ENCODE measurements around the gene UBAP1.
"Not testable (repeated sequence)": the region's sequence is repeated elsewhere in the genome, so short reads cannot be mapped to it uniquely, and the experiment has no call there.

Gene UBAP1

DNA sequence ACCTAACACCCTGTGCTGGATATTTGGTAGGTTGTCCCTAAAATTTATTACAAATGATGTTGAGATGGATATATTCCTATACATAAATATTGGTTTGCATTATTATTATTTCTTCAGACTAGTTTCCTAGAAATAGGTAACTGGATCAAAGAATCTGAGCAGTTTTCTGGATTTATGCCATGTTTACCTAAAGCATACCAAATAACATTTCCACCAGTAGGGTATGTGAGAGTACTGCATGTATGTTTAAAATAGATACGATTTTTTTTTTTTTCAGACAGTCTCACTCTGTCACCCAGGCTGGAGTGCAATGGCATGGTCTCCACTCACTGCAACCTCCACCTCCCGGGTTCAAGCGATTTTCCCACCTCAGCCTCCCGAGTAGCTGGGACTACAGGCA is 68.9 kb downstream of the UBAP1 start:
- H2BK120ac ChIP-seq (ENCODE audit: low read depth, low read length); H3K27me3 ChIP-seq (ENCODE audit: control insufficient read depth in 1 of 2, insufficient read depth in 1 of 2, low read length in 2 of 2); H4K91ac ChIP-seq (ENCODE audit: low read length); H3K18ac ChIP-seq (ENCODE audit: low read depth in 1 of 2, low read length in 2 of 2); H4K8ac ChIP-seq (ENCODE audit: low read length); H3K4me3 ChIP-seq (ENCODE audit: insufficient read depth in 1 of 2, low read depth in 1 of 2, low read length in 2 of 2); H2AK5ac ChIP-seq (ENCODE audit: low read length, severe bottlenecking); H2AFZ ChIP-seq (ENCODE audit: low read depth, low read length); H3K9ac ChIP-seq (ENCODE audit: low read length); H3K4ac ChIP-seq (ENCODE audit: low read depth in 1 of 2, low read length in 2 of 2); H3K4me1 ChIP-seq (ENCODE audit: control insufficient read depth, insufficient read depth, low read depth, low read length); H3K27ac ChIP-seq (ENCODE audit: low read length, poor library complexity, severe bottlenecking); H2BK12ac ChIP-seq (ENCODE audit: low read length in 2 of 2); H2BK15ac ChIP-seq (ENCODE audit: low read depth, poor library complexity, severe bottlenecking); H2BK5ac ChIP-seq (ENCODE audit: low read depth, low read length, poor library complexity, severe bottlenecking); H3K14ac ChIP-seq (ENCODE audit: low read length in 2 of 2); DNase-seq; H3K9me3 ChIP-seq (ENCODE audit: control insufficient read depth, low read length); H3K4me2 ChIP-seq (ENCODE audit: low read length, poor library complexity, severe bottlenecking); H3K23ac ChIP-seq (ENCODE audit: low read length in 2 of 2): not testable (repeated sequence)
- WGBS: 93% methylated on average over 4 of the region's 4 CpGs
- H3K36me3 ChIP-seq (ENCODE audit: control insufficient read depth in 1 of 2, insufficient read depth in 2 of 2, low read depth in 1 of 2, low read length in 2 of 2): peaks cover 53 to 65% of the 10 kb centered on the region in 2 experiments
- H3K79me1 ChIP-seq (replicated peaks; ENCODE audit: low read length, poor library complexity, severe bottlenecking): peaks cover 33% of the 10 kb centered on the region

DNA sequence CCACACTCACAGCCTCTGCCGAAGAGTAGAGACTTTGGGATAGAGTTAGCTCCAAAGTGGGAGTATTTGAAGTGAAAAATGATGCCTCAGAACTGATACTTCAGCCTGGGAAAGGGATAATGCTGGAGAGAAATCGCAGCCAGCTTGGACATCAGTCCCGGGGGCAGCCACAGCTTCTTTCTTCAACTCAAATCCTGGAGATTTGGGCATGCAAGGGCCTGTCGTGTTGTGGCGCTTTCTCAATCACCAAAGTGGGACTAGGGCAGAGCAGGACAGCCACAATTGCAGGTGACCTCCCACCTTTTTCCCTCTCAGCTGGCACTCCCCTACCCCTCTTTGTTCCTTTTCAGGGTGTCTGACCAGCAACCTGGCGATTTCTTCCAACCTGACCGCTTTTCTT is 70.4 kb downstream of the UBAP1 start:
- no peak overlapping the region for H3K4me2 ChIP-seq (ENCODE audit: low read length, poor library complexity, severe bottlenecking)
- no peak overlapping the region for H2AK5ac ChIP-seq (ENCODE audit: low read length, severe bottlenecking)
- H3K27me3 ChIP-seq (ENCODE audit: control insufficient read depth in 1 of 2, insufficient read depth in 1 of 2, low read length in 2 of 2): no peaks in the 10 kb centered on the region
- H2BK120ac ChIP-seq (ENCODE audit: low read depth, low read length): no peak overlapping the region
- no peaks in the 10 kb centered on the region for H3K9me3 ChIP-seq (ENCODE audit: control insufficient read depth, low read length)
- H2BK5ac ChIP-seq (ENCODE audit: low read depth, low read length, poor library complexity, severe bottlenecking): no peak overlapping the region
- no peak overlapping the region for H2BK12ac ChIP-seq (ENCODE audit: low read length in 2 of 2)
- H3K4me3 ChIP-seq (ENCODE audit: insufficient read depth in 1 of 2, low read depth in 1 of 2, low read length in 2 of 2): no peak overlapping the region
- no peak overlapping the region for H2BK15ac ChIP-seq (ENCODE audit: low read depth, poor library complexity, severe bottlenecking)
- H3K23ac ChIP-seq (ENCODE audit: low read length in 2 of 2): no peak overlapping the region
- no peak overlapping the region for H4K8ac ChIP-seq (ENCODE audit: low read length)
- WGBS: 93% methylated on average over 7 of the region's 7 CpGs
- H3K79me1 ChIP-seq (replicated peaks; ENCODE audit: low read length, poor library complexity, severe bottlenecking): peaks cover 34% of the 10 kb centered on the region
- peaks cover 14% of the 10 kb centered on the region for H3K4me1 ChIP-seq (ENCODE audit: control insufficient read depth, insufficient read depth, low read depth, low read length)
- no peak overlapping the region for H3K14ac ChIP-seq (ENCODE audit: low read length in 2 of 2)
- H3K36me3 ChIP-seq (ENCODE audit: control insufficient read depth in 1 of 2, insufficient read depth in 2 of 2, low read depth in 1 of 2, low read length in 2 of 2): peaks cover 55 to 61% of the 10 kb centered on the region in 2 experiments
- H3K4ac ChIP-seq (ENCODE audit: low read depth in 1 of 2, low read length in 2 of 2): no peak overlapping the region
- DNase-seq: no peak
- no peak overlapping the region for H3K18ac ChIP-seq (ENCODE audit: low read depth in 1 of 2, low read length in 2 of 2)
- H3K9ac ChIP-seq (ENCODE audit: low read length): no peak overlapping the region
- no peak overlapping the region for H2AFZ ChIP-seq (ENCODE audit: low read depth, low read length)
- H4K91ac ChIP-seq (ENCODE audit: low read length): no peak overlapping the region
- H3K27ac ChIP-seq (ENCODE audit: low read length, poor library complexity, severe bottlenecking): no peak overlapping the region

DNA sequence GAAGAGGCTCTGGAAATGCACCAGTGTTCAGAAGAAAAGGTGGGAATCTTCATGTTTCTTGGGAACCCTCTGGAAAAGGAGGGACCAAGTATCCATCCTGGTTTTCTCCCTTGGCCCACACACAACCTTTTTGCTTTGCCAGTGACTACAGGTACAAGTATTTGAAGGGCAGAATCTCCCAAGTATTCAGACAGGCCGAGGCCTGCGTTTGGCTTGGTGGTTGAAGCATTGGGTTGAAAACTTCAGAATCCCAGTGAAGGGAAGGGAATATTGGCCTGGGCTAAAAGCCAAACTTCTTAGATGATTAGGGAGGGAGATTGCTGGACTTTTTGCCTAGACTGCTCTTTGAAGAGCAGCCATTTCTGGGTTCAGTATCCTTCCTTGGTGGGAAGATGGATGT is 71.9 kb downstream of the UBAP1 start:
- Histone ChIP-seq H3K36me3 (ENCODE audit: control insufficient read depth in 1 of 2, insufficient read depth in 2 of 2, low read depth in 1 of 2, low read length in 2 of 2) (peaks cover 61% of the 10 kb centered on the region in 2 experiments), H3K27ac (ENCODE audit: low read length, poor library complexity, severe bottlenecking) (no peak overlapping the region), H2AK5ac (ENCODE audit: low read length, severe bottlenecking) (no peak overlapping the region), H2BK15ac (ENCODE audit: low read depth, poor library complexity, severe bottlenecking) (no peak overlapping the region), H4K91ac (ENCODE audit: low read length) (no peak overlapping the region), H3K18ac (ENCODE audit: low read depth in 1 of 2, low read length in 2 of 2) (no peak overlapping the region), H2BK120ac (ENCODE audit: low read depth, low read length) (no peak overlapping the region), H3K4me2 (ENCODE audit: low read length, poor library complexity, severe bottlenecking) (no peak overlapping the region), H3K23ac (ENCODE audit: low read length in 2 of 2) (no peak overlapping the region), H2BK12ac (ENCODE audit: low read length in 2 of 2) (no peak overlapping the region), H3K27me3 (ENCODE audit: control insufficient read depth in 1 of 2, insufficient read depth in 1 of 2, low read length in 2 of 2) (no peaks in the 10 kb centered on the region), H2AFZ (ENCODE audit: low read depth, low read length) (no peak overlapping the region), H3K4me3 (ENCODE audit: insufficient read depth in 1 of 2, low read depth in 1 of 2, low read length in 2 of 2) (no peak overlapping the region), H3K14ac (ENCODE audit: low read length in 2 of 2) (no peak overlapping the region), H3K4me1 (ENCODE audit: control insufficient read depth, insufficient read depth, low read depth, low read length) (peaks cover 28% of the 10 kb centered on the region), H3K4ac (ENCODE audit: low read depth in 1 of 2, low read length in 2 of 2) (no peak overlapping the region), H3K79me1 (replicated peaks; ENCODE audit: low read length, poor library complexity, severe bottlenecking) (peaks cover 34% of the 10 kb centered on the region), H2BK5ac (ENCODE audit: low read depth, low read length, poor library complexity, severe bottlenecking) (no peak overlapping the region), H4K8ac (ENCODE audit: low read length) (no peak overlapping the region), H3K9ac (ENCODE audit: low read length) (no peak overlapping the region), H3K9me3 (ENCODE audit: control insufficient read depth, low read length) (no peaks in the 10 kb centered on the region)
- 97% methylated on average over 2 of the region's 2 CpGs for WGBS
- DNase-seq: no peak

DNA sequence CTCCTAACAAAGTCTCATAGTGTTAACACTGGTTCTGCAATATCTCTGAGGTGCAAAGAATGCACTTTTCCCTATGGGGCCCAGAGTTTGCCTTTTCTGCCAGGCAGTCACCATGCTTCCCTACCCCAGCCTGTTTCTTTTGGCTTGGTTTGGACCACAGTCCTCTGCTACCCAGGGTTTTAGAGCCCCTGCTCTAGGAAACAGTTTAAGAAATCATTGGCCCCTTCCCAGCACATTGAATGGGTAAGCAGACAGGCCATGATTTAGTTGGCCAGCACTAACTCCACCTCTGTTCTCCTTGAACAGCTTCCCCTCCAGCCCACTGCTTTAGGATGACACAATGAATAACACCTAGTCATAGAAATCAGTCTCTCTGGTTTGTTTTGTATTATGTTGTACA is 73.2 kb downstream of the UBAP1 start:
- no peak overlapping the region for H3K27ac ChIP-seq (ENCODE audit: low read length, poor library complexity, severe bottlenecking)
- H2AK5ac ChIP-seq (ENCODE audit: low read length, severe bottlenecking): no peak overlapping the region
- H3K79me1 ChIP-seq (replicated peaks; ENCODE audit: low read length, poor library complexity, severe bottlenecking): peaks cover 36% of the 10 kb centered on the region
- no peak overlapping the region for H3K4ac ChIP-seq (ENCODE audit: low read depth in 1 of 2, low read length in 2 of 2)
- no peak overlapping the region for H2BK5ac ChIP-seq (ENCODE audit: low read depth, low read length, poor library complexity, severe bottlenecking)
- H2AFZ ChIP-seq (ENCODE audit: low read depth, low read length): no peak overlapping the region
- no peak overlapping the region for H3K4me3 ChIP-seq (ENCODE audit: insufficient read depth in 1 of 2, low read depth in 1 of 2, low read length in 2 of 2)
- H3K18ac ChIP-seq (ENCODE audit: low read depth in 1 of 2, low read length in 2 of 2): no peak overlapping the region
- peak overlapping the region; percentile 80 for H3K9ac ChIP-seq (ENCODE audit: low read length)
- H3K23ac ChIP-seq (ENCODE audit: low read length in 2 of 2): no peak overlapping the region
- H4K91ac ChIP-seq (ENCODE audit: low read length): no peak overlapping the region
- H2BK120ac ChIP-seq (ENCODE audit: low read depth, low read length): no peak overlapping the region
- H3K4me2 ChIP-seq (ENCODE audit: low read length, poor library complexity, severe bottlenecking): no peak overlapping the region
- no peak overlapping the region for H4K8ac ChIP-seq (ENCODE audit: low read length)
- no peaks in the 10 kb centered on the region for H3K27me3 ChIP-seq (ENCODE audit: control insufficient read depth in 1 of 2, insufficient read depth in 1 of 2, low read length in 2 of 2)
- peaks cover 60 to 69% of the 10 kb centered on the region in 2 experiments for H3K36me3 ChIP-seq (ENCODE audit: control insufficient read depth in 1 of 2, insufficient read depth in 2 of 2, low read depth in 1 of 2, low read length in 2 of 2)
- no peak overlapping the region for H2BK15ac ChIP-seq (ENCODE audit: low read depth, poor library complexity, severe bottlenecking)
- DNase-seq: no peak
- no peak overlapping the region for H2BK12ac ChIP-seq (ENCODE audit: low read length in 2 of 2)
- H3K9me3 ChIP-seq (ENCODE audit: control insufficient read depth, low read length): no peaks in the 10 kb centered on the region
- H3K14ac ChIP-seq (ENCODE audit: low read length in 2 of 2): no peak overlapping the region
- H3K4me1 ChIP-seq (ENCODE audit: control insufficient read depth, insufficient read depth, low read depth, low read length): peaks cover 30% of the 10 kb centered on the region
